Fibroblast of lung (primary cell): ENCODE data around the gene LRRK2.

Experiments
- CTCF ChIP-seq, 2 donors: IDR thresholded peaks in 1 of 2; conservative IDR thresholded peaks in 1 of 2; 1 replicate in 1 of 2; 2 replicates in 1 of 2; pipeline ENCODE4 v1.5.1; 2011 to 2012; ENCODE audit warnings: low read length in 2 of 2, control low read depth in 1 of 2, inconsistent platforms in 1 of 2, low read depth in 1 of 2, mild to moderate bottlenecking in 1 of 2
- EZH2 ChIP-seq: IDR thresholded peaks from 2 replicates; pipeline ENCODE4 v1.5.1; 2012; ENCODE audit warnings: low read length, control low read depth, mild to moderate bottlenecking; ENCODE audit errors: missing control alignments

- TF ChIP-seq CTCF (conservative IDR thresholded peaks at IDR 0.05 in 1 of 2, IDR thresholded peaks at IDR 0.05 in 1 of 2; ENCODE audit: low read depth in 1 of 2, low read length in 2 of 2) (no peak), EZH2 (no peak)
Measured at GRCh38 chr12:40281791-40282364, 57.1 kb downstream of the LRRK2 start.
